Measurements from ENCODE around the gene KDM2B.

KDM2B gene

GRCh38 chr12:121570467-121571283, 10.1 kb downstream of the KDM2B start:
- no peak overlapping the region for H3K4me3 ChIP-seq (ENCODE audit: low read length)
- no peak for DNase-seq (ENCODE audit: low read depth)
- TF ChIP-seq CTCF (IDR thresholded peaks at IDR 0.05; ENCODE audit: insufficient read depth, low read depth, low read length, missing control alignments), result no peak

GRCh38 chr12:121568971-121569751, 11.7 kb downstream of the KDM2B start:
- H3K4me3 ChIP-seq (ENCODE audit: low read length), result no peak overlapping the region
- DNase-seq (ENCODE audit: low read depth), result no peak
- no peak for TF ChIP-seq CTCF (IDR thresholded peaks at IDR 0.05; ENCODE audit: insufficient read depth, low read depth, low read length, missing control alignments)

GRCh38 chr12:121568518-121568917, 12.3 kb downstream of the KDM2B start:
- TF ChIP-seq CTCF (IDR thresholded peaks at IDR 0.05; ENCODE audit: insufficient read depth, low read depth, low read length, missing control alignments), result no peak
- no peak for DNase-seq (ENCODE audit: low read depth)
- H3K4me3 ChIP-seq (ENCODE audit: low read length), result no peak overlapping the region

GRCh38 chr12:121565076-121565475, 15.7 kb downstream of the KDM2B start:
- no peak overlapping the region for H3K4me3 ChIP-seq (ENCODE audit: low read length)
- no peak for TF ChIP-seq CTCF (IDR thresholded peaks at IDR 0.05; ENCODE audit: insufficient read depth, low read depth, low read length, missing control alignments)
- no peak for DNase-seq (ENCODE audit: low read depth)

- no peak for TF ChIP-seq CTCF (IDR thresholded peaks at IDR 0.05; ENCODE audit: insufficient read depth, low read depth, low read length, missing control alignments)
- no peak for DNase-seq (ENCODE audit: low read depth)
These were observed 18.3 kb downstream of the KDM2B start for GRCh38 chr12:121562488-121562887.

GRCh38 chr12:121561009-121561395, 19.8 kb downstream of the KDM2B start:
- no peak for DNase-seq (ENCODE audit: low read depth)
- H3K4me3 ChIP-seq (ENCODE audit: low read length), result no peak overlapping the region
- no peak for TF ChIP-seq CTCF (IDR thresholded peaks at IDR 0.05; ENCODE audit: insufficient read depth, low read depth, low read length, missing control alignments)

More at GRCh38 chr12:121562488-121562887, 18.3 kb downstream of the KDM2B start:
- no peak overlapping the region for H3K4me3 ChIP-seq (ENCODE audit: low read length)
